Activated naive CD8-positive, alpha-beta T cell (primary cell): ENCODE results near the gene DCAF6.

ENCODE experiments used
- H3K27ac Mint-ChIP-seq: one replicate; pipeline ENCODE4 v1.8.0; 2021; ENCODE audit warnings: mixed read lengths
- H3K27me3 Mint-ChIP-seq: one replicate; pipeline ENCODE4 v1.8.0; 2021; ENCODE audit warnings: mixed read lengths
- H3K36me3 Mint-ChIP-seq: one replicate; pipeline ENCODE4 v1.8.0; 2021; ENCODE audit warnings: mixed read lengths
- H3K4me1 Mint-ChIP-seq: one replicate; pipeline ENCODE4 v1.8.0; 2021; ENCODE audit warnings: low read depth, mixed read lengths
- H3K4me3 Mint-ChIP-seq: one replicate; pipeline ENCODE4 v1.8.0; 2021; ENCODE audit warnings: mild to moderate bottlenecking, mixed read lengths
- H3K9me3 Mint-ChIP-seq: one replicate; pipeline ENCODE4 v1.8.0; 2021; ENCODE audit warnings: low read depth, mixed read lengths

The DCAF6 gene

GRCh38 chr1:167974698-167975097 is 38.2 kb downstream of the DCAF6 start:
- Mint-ChIP-seq H3K36me3 (peaks cover 34% of the 10 kb centered on the region), H3K4me3 (no peak overlapping the region), H3K27me3 (no peaks in the 10 kb centered on the region), H3K9me3 (peaks cover 4% of the 10 kb centered on the region), H3K4me1 (peaks cover 3% of the 10 kb centered on the region), H3K27ac (no peak overlapping the region)

DNA sequence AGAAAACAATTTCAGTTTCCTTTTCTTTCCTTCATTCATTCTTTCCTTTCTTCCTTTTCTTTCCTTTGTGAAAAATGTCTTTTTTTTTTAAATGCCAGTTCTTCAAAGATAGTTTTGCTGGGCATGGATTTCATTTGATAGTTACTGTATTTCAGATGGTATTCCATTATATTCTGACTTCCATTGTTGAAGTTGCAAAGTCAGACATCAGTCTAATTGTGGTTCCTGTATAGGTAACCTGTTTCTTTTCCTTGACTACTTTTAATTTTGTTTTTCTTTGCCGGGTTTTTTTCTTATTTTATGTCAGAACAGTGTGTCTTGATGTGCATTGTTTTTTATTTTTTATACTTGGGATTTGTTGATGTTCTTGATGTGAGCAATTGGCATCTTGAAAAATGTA is 40.8 kb downstream of the DCAF6 start:
- Mint-ChIP-seq H3K36me3 (peaks cover 41% of the 10 kb centered on the region), H3K27me3 (no peaks in the 10 kb centered on the region), H3K4me3 (no peak overlapping the region), H3K9me3 (peaks cover 4% of the 10 kb centered on the region), H3K27ac (no peak overlapping the region), H3K4me1 (peaks cover 10% of the 10 kb centered on the region)

DNA sequence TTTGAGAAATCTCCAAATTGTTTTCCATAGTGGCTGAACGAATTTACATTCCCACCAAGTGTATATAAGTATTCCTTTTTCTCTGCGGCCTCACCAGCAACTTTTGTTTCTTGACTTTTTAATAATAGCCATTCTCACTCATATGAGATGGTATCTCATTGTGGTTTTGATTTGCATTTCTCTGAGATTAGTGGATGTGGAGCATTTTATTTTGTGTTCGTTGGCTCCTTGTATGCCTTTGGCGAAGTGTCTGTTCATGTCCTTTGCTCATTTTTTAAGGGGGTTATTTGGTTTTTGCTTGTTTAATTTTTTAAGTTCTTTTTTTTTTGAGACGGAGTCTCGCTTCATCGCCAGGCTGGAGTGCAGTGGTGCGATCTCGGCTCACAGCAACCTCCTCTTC is 45.5 kb downstream of the DCAF6 start:
- Mint-ChIP-seq H3K4me3 (no peak overlapping the region), H3K27ac (no peak overlapping the region), H3K36me3 (peaks cover 37% of the 10 kb centered on the region), H3K27me3 (no peaks in the 10 kb centered on the region), H3K9me3 (peaks cover 4% of the 10 kb centered on the region), H3K4me1 (peaks cover 19% of the 10 kb centered on the region)

GRCh38 chr1:167983797-167984420 is 47.4 kb downstream of the DCAF6 start:
- Mint-ChIP-seq H3K27me3 (no peaks in the 10 kb centered on the region), H3K36me3 (peaks cover 27% of the 10 kb centered on the region), H3K4me3 (no peak overlapping the region), H3K4me1 (peaks cover 17% of the 10 kb centered on the region), H3K9me3 (no peaks in the 10 kb centered on the region), H3K27ac (no peak overlapping the region)

DNA sequence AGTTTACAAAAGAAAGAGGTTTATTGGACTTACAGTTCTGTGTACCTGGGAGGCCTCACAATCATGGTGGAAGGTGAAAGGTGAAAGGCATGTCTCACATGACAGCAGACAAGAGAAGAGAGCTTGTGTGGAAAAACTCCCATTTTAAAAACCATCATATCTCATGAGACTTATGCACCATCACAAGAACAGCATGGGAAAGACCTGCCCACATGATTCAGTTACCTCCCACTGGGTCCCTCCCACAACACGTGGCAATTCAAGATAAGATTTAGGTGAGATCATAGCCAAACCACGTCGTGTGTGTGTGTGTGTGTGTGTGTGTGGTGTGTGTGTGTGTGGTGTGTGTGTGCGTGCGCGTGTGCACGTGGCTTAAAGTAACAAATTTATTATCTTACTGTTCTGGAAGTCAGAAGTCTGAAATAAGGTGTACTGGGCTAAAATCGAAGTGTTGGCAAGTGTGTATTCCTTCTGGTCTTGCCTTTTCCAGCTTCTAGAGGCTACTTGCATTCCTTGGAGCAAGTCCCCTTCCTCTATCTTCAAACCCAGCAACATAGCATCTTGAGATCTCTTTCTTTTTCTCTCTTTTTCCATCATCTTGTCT is 48.5 kb downstream of the DCAF6 start:
- Mint-ChIP-seq H3K9me3 (no peaks in the 10 kb centered on the region), H3K27ac (no peak overlapping the region), H3K36me3 (peaks cover 26% of the 10 kb centered on the region), H3K27me3 (no peaks in the 10 kb centered on the region), H3K4me3 (no peak overlapping the region), H3K4me1 (peaks cover 16% of the 10 kb centered on the region)

DNA sequence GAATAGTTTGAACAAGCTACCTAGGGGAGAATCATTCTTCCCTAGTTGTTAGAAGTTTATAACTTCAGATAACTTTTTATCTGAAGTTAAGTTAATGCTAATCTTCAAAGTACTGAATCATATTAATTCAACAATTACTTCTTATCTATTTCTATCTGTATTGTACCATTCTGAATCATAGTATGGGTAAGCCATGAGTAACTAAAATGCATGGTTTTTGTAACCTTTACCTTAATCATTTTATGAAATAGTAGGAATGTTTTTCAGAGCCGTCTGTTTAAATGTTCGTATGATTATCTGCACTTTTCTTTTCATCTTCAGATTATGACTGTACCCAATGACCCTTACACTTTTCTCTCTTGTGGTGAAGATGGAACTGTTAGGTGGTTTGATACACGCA is 50.7 kb downstream of the DCAF6 start:
- Mint-ChIP-seq H3K36me3 (peaks cover 23% of the 10 kb centered on the region), H3K9me3 (no peaks in the 10 kb centered on the region), H3K27ac (no peak overlapping the region), H3K4me1 (peaks cover 9% of the 10 kb centered on the region), H3K4me3 (no peak overlapping the region), H3K27me3 (no peaks in the 10 kb centered on the region)

DNA sequence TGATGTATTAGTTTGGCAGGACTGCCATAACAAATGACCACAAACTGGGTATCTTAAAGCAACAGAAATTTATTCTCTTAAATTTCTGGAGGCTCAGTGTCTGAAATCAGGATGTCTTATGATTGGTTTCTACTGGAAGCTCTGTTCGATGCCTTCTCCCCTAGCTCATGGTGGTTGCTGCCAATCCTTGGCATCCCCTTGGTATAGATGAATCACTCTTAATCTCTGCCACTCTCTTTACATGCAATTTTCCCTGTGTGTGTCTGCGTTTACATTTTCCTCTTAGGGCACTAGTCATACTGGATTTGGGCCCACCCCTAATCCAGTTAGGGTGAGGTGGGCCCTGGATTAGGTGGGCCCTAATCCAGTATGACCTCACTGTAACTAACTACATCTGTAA is 55.1 kb downstream of the DCAF6 start:
- Mint-ChIP-seq H3K36me3 (peaks cover 14% of the 10 kb centered on the region), H3K27me3 (no peaks in the 10 kb centered on the region), H3K4me1 (no peaks in the 10 kb centered on the region), H3K9me3 (no peaks in the 10 kb centered on the region), H3K4me3 (no peak overlapping the region), H3K27ac (no peak overlapping the region)

DNA sequence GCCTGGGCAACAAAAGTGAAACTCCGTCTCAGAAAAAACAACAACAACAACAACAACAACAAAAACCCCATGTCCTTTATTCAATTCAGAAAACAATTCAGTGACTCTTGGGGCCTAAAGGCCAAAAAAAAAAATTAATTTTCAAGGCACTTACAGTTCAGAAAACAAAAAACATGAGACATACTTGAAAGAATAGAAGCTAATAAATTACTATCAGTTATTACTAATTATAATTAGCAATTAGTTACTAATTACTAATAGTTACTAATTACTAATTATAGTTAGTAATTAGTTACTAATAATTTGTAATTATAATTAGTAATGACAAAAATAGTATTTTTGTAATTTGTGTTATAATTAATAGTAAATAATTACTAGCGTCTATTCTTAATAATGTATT is 57.2 kb downstream of the DCAF6 start:
- H3K4me3 Mint-ChIP-seq = no peak overlapping the region
- no peaks in the 10 kb centered on the region for H3K27me3 Mint-ChIP-seq
- no peaks in the 10 kb centered on the region for H3K9me3 Mint-ChIP-seq
- peaks cover 12% of the 10 kb centered on the region for H3K36me3 Mint-ChIP-seq
- no peak overlapping the region for H3K27ac Mint-ChIP-seq
- H3K4me1 Mint-ChIP-seq = no peaks in the 10 kb centered on the region

GRCh38 chr1:167994560-167994959 is 58.1 kb downstream of the DCAF6 start:
- H3K4me3 Mint-ChIP-seq = no peak overlapping the region
- no peaks in the 10 kb centered on the region for H3K27me3 Mint-ChIP-seq
- H3K36me3 Mint-ChIP-seq = peaks cover 10% of the 10 kb centered on the region
- H3K27ac Mint-ChIP-seq = no peak overlapping the region
- no peaks in the 10 kb centered on the region for H3K9me3 Mint-ChIP-seq
- H3K4me1 Mint-ChIP-seq = no peaks in the 10 kb centered on the region

GRCh38 chr1:167995038-167995437 is 58.6 kb downstream of the DCAF6 start:
- peaks cover 14% of the 10 kb centered on the region for H3K36me3 Mint-ChIP-seq

GRCh38 chr1:167996266-167996665 is 59.8 kb downstream of the DCAF6 start:
- H3K36me3 Mint-ChIP-seq = peaks cover 18% of the 10 kb centered on the region
- H3K9me3 Mint-ChIP-seq = no peaks in the 10 kb centered on the region
- no peaks in the 10 kb centered on the region for H3K4me1 Mint-ChIP-seq
- no peak overlapping the region for H3K4me3 Mint-ChIP-seq
- no peaks in the 10 kb centered on the region for H3K27me3 Mint-ChIP-seq
- no peak overlapping the region for H3K27ac Mint-ChIP-seq

More at GRCh38 chr1:167995038-167995437, 58.6 kb downstream of the DCAF6 start:
- H3K27me3 Mint-ChIP-seq = no peaks in the 10 kb centered on the region
- no peak overlapping the region for H3K27ac Mint-ChIP-seq
- no peak overlapping the region for H3K4me3 Mint-ChIP-seq
- H3K4me1 Mint-ChIP-seq = no peaks in the 10 kb centered on the region
- H3K9me3 Mint-ChIP-seq = no peaks in the 10 kb centered on the region

DNA sequence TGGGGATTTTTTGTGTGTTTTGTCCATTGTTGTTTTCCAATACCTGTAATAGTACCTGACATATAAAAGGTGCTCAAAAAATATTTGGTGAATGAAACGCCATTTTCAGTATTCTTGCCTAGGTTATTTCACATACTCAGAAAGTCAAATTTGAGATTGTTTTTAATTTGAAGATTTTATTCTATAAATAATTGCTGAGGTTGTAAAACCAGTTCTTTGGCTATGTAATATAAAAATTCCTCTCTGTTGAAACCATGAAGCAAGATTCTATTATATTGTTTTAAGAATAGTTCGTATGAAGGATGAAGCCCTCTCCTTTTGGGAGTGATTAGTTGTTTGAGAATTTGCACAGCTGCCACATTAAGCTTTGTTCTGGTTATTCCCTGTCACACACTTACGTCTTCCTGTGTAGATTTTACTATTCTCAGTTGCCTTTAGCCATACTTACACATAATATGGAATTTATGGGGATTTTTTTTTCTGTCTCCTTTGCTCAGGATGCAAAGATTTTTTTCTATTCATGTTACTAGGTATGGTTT is 60.6 kb downstream of the DCAF6 start:
- Mint-ChIP-seq H3K4me3 (no peak overlapping the region), H3K27me3 (no peaks in the 10 kb centered on the region)

GRCh38 chr1:167999877-168000276 is 63.4 kb downstream of the DCAF6 start:
- peaks cover 1% of the 10 kb centered on the region for H3K4me1 Mint-ChIP-seq
- no peaks in the 10 kb centered on the region for H3K9me3 Mint-ChIP-seq
- H3K36me3 Mint-ChIP-seq = peaks cover 19% of the 10 kb centered on the region
- no peak overlapping the region for H3K4me3 Mint-ChIP-seq
- no peaks in the 10 kb centered on the region for H3K27me3 Mint-ChIP-seq
- no peak overlapping the region for H3K27ac Mint-ChIP-seq

More for the DNA sequence above, 60.6 kb downstream of the DCAF6 start:
- H3K4me1 Mint-ChIP-seq = no peaks in the 10 kb centered on the region
- H3K9me3 Mint-ChIP-seq = no peaks in the 10 kb centered on the region
- H3K36me3 Mint-ChIP-seq = peaks cover 12% of the 10 kb centered on the region
- no peak overlapping the region for H3K27ac Mint-ChIP-seq

- peaks cover 19% of the 10 kb centered on the region for H3K36me3 Mint-ChIP-seq
- no peaks in the 10 kb centered on the region for H3K27me3 Mint-ChIP-seq
- H3K27ac Mint-ChIP-seq = no peak overlapping the region
- H3K9me3 Mint-ChIP-seq = no peaks in the 10 kb centered on the region
- H3K4me1 Mint-ChIP-seq = peaks cover 1% of the 10 kb centered on the region
- no peak overlapping the region for H3K4me3 Mint-ChIP-seq
Measured at GRCh38 chr1:168000656-168001055, 64.2 kb downstream of the DCAF6 start.

DNA sequence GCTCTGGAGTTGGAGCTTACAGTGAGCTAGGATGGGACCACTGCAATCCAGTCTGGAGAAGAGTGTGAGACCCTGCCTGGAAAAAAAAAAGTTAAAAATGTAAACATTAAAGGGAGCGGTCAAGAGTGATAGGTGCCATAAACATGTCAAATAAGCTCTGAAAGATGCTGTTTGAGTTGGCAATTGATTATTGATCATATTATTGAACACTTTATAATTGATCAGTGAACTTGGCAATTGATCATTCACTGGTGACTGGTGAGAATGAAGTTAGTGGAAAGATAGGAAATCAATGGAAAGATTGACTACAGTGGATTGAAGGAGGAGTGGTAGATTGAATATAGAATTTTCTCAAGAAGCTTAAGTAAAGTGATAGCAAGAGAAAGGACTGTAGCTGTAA is 64.7 kb downstream of the DCAF6 start:
- H3K27ac Mint-ChIP-seq = no peak overlapping the region
- H3K27me3 Mint-ChIP-seq = no peaks in the 10 kb centered on the region
- no peaks in the 10 kb centered on the region for H3K9me3 Mint-ChIP-seq
- H3K36me3 Mint-ChIP-seq = peaks cover 18% of the 10 kb centered on the region
- H3K4me1 Mint-ChIP-seq = peaks cover 1% of the 10 kb centered on the region
- no peak overlapping the region for H3K4me3 Mint-ChIP-seq

DNA sequence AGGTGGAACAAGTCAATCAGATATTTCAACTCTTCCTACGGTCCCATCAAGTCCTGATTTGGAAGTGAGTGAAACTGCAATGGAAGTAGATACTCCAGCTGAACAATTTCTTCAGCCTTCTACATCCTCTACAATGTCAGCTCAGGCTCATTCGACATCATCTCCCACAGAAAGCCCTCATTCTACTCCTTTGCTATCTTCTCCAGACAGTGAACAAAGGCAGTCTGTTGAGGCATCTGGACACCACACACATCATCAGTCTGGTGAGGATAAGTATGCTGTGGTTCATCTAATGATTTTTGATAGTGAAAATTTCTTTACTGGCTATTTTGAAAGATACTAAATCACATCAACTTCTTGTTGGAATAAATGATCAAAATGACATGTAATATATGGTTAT is 68.0 kb downstream of the DCAF6 start:
- peaks cover 35% of the 10 kb centered on the region for H3K36me3 Mint-ChIP-seq
- H3K9me3 Mint-ChIP-seq = no peaks in the 10 kb centered on the region
- no peak overlapping the region for H3K27ac Mint-ChIP-seq
- H3K27me3 Mint-ChIP-seq = no peaks in the 10 kb centered on the region
- H3K4me1 Mint-ChIP-seq = peaks cover 5% of the 10 kb centered on the region
- no peak overlapping the region for H3K4me3 Mint-ChIP-seq
